CD14-positive monocyte (primary cell): ENCODE data around the gene TXNDC11. TPM values are rescaled to one million over a fixed set of nuclear protein-coding genes. Genes with fewer than 3 reads are reported as not detected.
A peak's percentile ranks its signal among the peaks of the same experiment; 100 is the strongest.

Experiments
- DNase-seq, 3 donors: peaks; one replicate each; pipeline ENCODE4 v3.0.0-alpha.2; 2011 to 2022
- H2AFZ ChIP-seq: 2 replicates; pipeline ENCODE4 v1.6.0; 2012; ENCODE audit warnings: mild to moderate bottlenecking, low read depth, low read length, inconsistent platforms; ENCODE audit not compliant: insufficient read depth, poor library complexity, severe bottlenecking
- H3K27ac ChIP-seq, 2 donors: 1 replicate in 1 of 2; 2 replicates in 1 of 2; pipeline ENCODE4 v1.5.1; 2012 to 2013; ENCODE audit warnings: low read length in 2 of 2, control low read depth in 1 of 2, inconsistent platforms in 1 of 2, low read depth in 1 of 2, mild to moderate bottlenecking in 1 of 2
- H3K27me3 ChIP-seq, 2 donors: one replicate each; pipeline versions ENCODE4 v1.6.0 to v1.6.1; 2011 to 2013; ENCODE audit warnings: low read length in 2 of 2; ENCODE audit not compliant: control insufficient read depth in 2 of 2, insufficient read depth in 2 of 2
- H3K36me3 ChIP-seq, 2 donors: replicated peaks in 1 of 2; 1 replicate in 1 of 2; 2 replicates in 1 of 2; pipeline versions ENCODE4 v1.5.1 to v1.6.1; 2012 to 2013; ENCODE audit warnings: low read length in 2 of 2, control low read depth in 1 of 2, inconsistent platforms in 1 of 2, mild to moderate bottlenecking in 1 of 2; ENCODE audit not compliant: insufficient read depth in 2 of 2, control insufficient read depth in 1 of 2
- H3K4me1 ChIP-seq, 2 donors: 1 replicate in 1 of 2; 2 replicates in 1 of 2; pipeline versions ENCODE4 v1.5.1 to v1.6.1; 2012 to 2013; ENCODE audit warnings: low read length in 2 of 2, control low read depth in 1 of 2, inconsistent platforms in 1 of 2, mild to moderate bottlenecking in 1 of 2, moderate library complexity in 1 of 2; ENCODE audit not compliant: insufficient read depth in 2 of 2, control insufficient read depth in 1 of 2
- H3K4me2 ChIP-seq: replicated peaks from 2 replicates; pipeline ENCODE3; 2012; ENCODE audit warnings: low read length, moderate library complexity, mild to moderate bottlenecking; ENCODE audit not compliant: poor library complexity, severe bottlenecking; ENCODE audit errors: extremely low read depth
- H3K4me3 ChIP-seq, 3 experiments: fragments of 200-600 bp in 1 of 3; sonication (generic) in 1 of 3; replicated peaks in 1 of 3; 1 replicate in 2 of 3; 2 replicates in 1 of 3; pipeline ENCODE4 v1.5.1; 2011 to 2013; ENCODE audit warnings: low read length in 3 of 3, mild to moderate bottlenecking in 3 of 3, control low read depth in 2 of 3, low read depth in 2 of 3, inconsistent platforms in 1 of 3, moderate library complexity in 1 of 3
- H3K79me2 ChIP-seq: 2 replicates; pipeline ENCODE4 v1.6.0; 2012; ENCODE audit warnings: mild to moderate bottlenecking, control low read depth, inconsistent platforms, low read length, moderate library complexity; ENCODE audit not compliant: insufficient read depth
- H3K9ac ChIP-seq: 2 replicates; pipeline ENCODE4 v1.6.0; 2017; ENCODE audit warnings: low read length, mild to moderate bottlenecking; ENCODE audit not compliant: insufficient read depth, poor library complexity, severe bottlenecking
- H3K9me3 ChIP-seq, 2 donors: replicated peaks in 1 of 2; 1 replicate in 1 of 2; 2 replicates in 1 of 2; pipeline versions ENCODE4 v1.5.1 to v1.6.1; 2012 to 2013; ENCODE audit warnings: low read length in 2 of 2, control low read depth in 1 of 2; ENCODE audit not compliant: control insufficient read depth in 1 of 2, insufficient read depth in 1 of 2
- H4K20me1 ChIP-seq: 2 replicates; pipeline ENCODE4 v1.6.0; 2012; ENCODE audit warnings: mild to moderate bottlenecking, low read length, control low read depth, moderate library complexity; ENCODE audit not compliant: insufficient read depth
- H3K27ac Mint-ChIP-seq, 7 donors: one replicate each; pipeline ENCODE4 v1.8.0; 2020; ENCODE audit warnings: mild to moderate bottlenecking in 7 of 7, mixed read lengths in 7 of 7, moderate library complexity in 6 of 7, inconsistent platforms in 2 of 7
- H3K27me3 Mint-ChIP-seq, 3 donors: one replicate each; pipeline ENCODE4 v1.8.0; 2021 to 2022; ENCODE audit warnings: low read depth in 3 of 3, mild to moderate bottlenecking in 3 of 3, mixed read lengths in 3 of 3, moderate library complexity in 3 of 3, inconsistent platforms in 1 of 3
- H3K36me3 Mint-ChIP-seq, 2 donors: one replicate each; pipeline ENCODE4 v1.8.0; 2020; ENCODE audit warnings: mixed read lengths in 2 of 2, inconsistent platforms in 1 of 2, mild to moderate bottlenecking in 1 of 2
- H3K4me1 Mint-ChIP-seq: one replicate; pipeline ENCODE4 v1.8.0; 2020; ENCODE audit warnings: mild to moderate bottlenecking, mixed read lengths
- H3K4me3 Mint-ChIP-seq, 2 donors: one replicate each; pipeline ENCODE4 v1.8.0; 2020; ENCODE audit warnings: mild to moderate bottlenecking in 2 of 2, mixed read lengths in 2 of 2, moderate library complexity in 1 of 2
- H3K9me3 Mint-ChIP-seq, 7 donors: one replicate each; pipeline ENCODE4 v1.8.0; 2020 to 2022; ENCODE audit warnings: mixed read lengths in 7 of 7, mild to moderate bottlenecking in 6 of 7, moderate library complexity in 6 of 7, inconsistent platforms in 2 of 7
- CTCF ChIP-seq: fragments of 200-600 bp; IDR thresholded peaks from one replicate; pipeline ENCODE4 v1.8.0; 2022; ENCODE audit warnings: antibody characterized with exemption, mild to moderate bottlenecking
- WGBS: methylation state at CpG from one replicate; pipeline ENCODE4 v1.1.5; 2013; ENCODE audit warnings: missing lambda C conversion rate; ENCODE audit not compliant: insufficient coverage; 5-methylcytosine and 5-hydroxymethylcytosine counted together
- intact Hi-C, 2 donors: fragments of 100-400 bp; cut with micrococcal nuclease; formaldehyde crosslinking; loops; one replicate each; pipeline versions ENCODE4 v1.15.0 to v1.15.1; 2023
- polyA plus RNA-seq, 3 donors: library from polyadenylated mRNA; depleted of rRNA in 1 of 3; unstranded in 2 of 3; stranded (reverse) in 1 of 3; fragments of 300-500 nt in 2 of 3; fragments of >200 nt in 1 of 3; fragmentation: Illumina TruSeq in 2 of 3; gene quantifications; 1 replicate in 2 of 3; 2 replicates in 1 of 3; pipeline ENCODE4 v1.2.3, GENCODE V29; 2012 to 2021

The TXNDC11 gene
- polyA plus RNA-seq, 3 donors = 32.9 to 60.0 (median 40.6) TPM

GRCh38 chr16:11683145-11683544, 59.5 kb downstream of the TXNDC11 start:
- Histone ChIP-seq H3K9ac (no peak overlapping the region), H3K36me3 (peaks cover 58 to 84% of the 10 kb centered on the region in 2 donors), H3K4me1 (peaks cover 45 to 52% of the 10 kb centered on the region in 2 donors), H3K27ac (peak overlapping the region in 1 of 2 donors; percentile 58), H4K20me1 (peaks cover 45% of the 10 kb centered on the region), H3K4me2 (no peak overlapping the region), H2AFZ (no peak overlapping the region), H3K9me3 (no peaks in the 10 kb centered on the region), H3K4me3 (no peak overlapping the region), H3K79me2 (peaks cover 34% of the 10 kb centered on the region), H3K27me3 (no peaks in the 10 kb centered on the region)
- no peak for DNase-seq
- no peak overlapping the region for H3K4me3 Mint-ChIP-seq
- no peak for TF ChIP-seq CTCF
- no peaks in the 10 kb centered on the region for H3K9me3 Mint-ChIP-seq
- no peaks in the 10 kb centered on the region for H3K27me3 Mint-ChIP-seq
- intact Hi-C loops = no loop called here
- peak overlapping the region in 5 of 7 donors; percentile 17 to 82 (median 72) for H3K27ac Mint-ChIP-seq
- H3K36me3 Mint-ChIP-seq = peaks cover 82 to 88% of the 10 kb centered on the region in 2 donors
- 100% methylated on average over 5 of the region's 11 CpGs for WGBS
- peaks cover 52% of the 10 kb centered on the region for H3K4me1 Mint-ChIP-seq

GRCh38 chr16:11682655-11683096, 60.0 kb downstream of the TXNDC11 start:
- H3K4me1 ChIP-seq = peaks cover 50 to 57% of the 10 kb centered on the region in 2 donors
- no peak for TF ChIP-seq CTCF
- peaks cover 57% of the 10 kb centered on the region for H3K4me1 Mint-ChIP-seq
- peaks cover 78 to 87% of the 10 kb centered on the region in 2 donors for H3K36me3 Mint-ChIP-seq
- WGBS = no CpG with 5 or more reads among the region's 5 CpGs
- peaks cover 36% of the 10 kb centered on the region for H3K79me2 ChIP-seq
- H2AFZ ChIP-seq = no peak overlapping the region
- H3K27me3 ChIP-seq = no peaks in the 10 kb centered on the region
- H4K20me1 ChIP-seq = peaks cover 50% of the 10 kb centered on the region
- H3K27me3 Mint-ChIP-seq = no peaks in the 10 kb centered on the region
- H3K9me3 ChIP-seq = no peaks in the 10 kb centered on the region
- no peak overlapping the region for H3K9ac ChIP-seq
- intact Hi-C loops = no loop called here
- H3K27ac ChIP-seq = peak overlapping the region; percentile 12 to 58
- H3K4me3 ChIP-seq = no peak overlapping the region
- no peak overlapping the region for H3K4me3 Mint-ChIP-seq
- H3K36me3 ChIP-seq = peaks cover 56 to 84% of the 10 kb centered on the region in 2 donors
- DNase-seq = peak; percentile 49 to 85 (median 61)
- no peaks in the 10 kb centered on the region for H3K9me3 Mint-ChIP-seq
- H3K27ac Mint-ChIP-seq = peak overlapping the region; percentile 35 to 82 (median 78)
- H3K4me2 ChIP-seq = no peak overlapping the region
